ENCODE data around the gene ZDHHC15.
A peak's percentile ranks its signal among the peaks of the same experiment; 100 is the strongest.
"Not testable (repeated sequence)": the region's sequence is repeated elsewhere in the genome, so short reads cannot be mapped to it uniquely, and the experiment has no call there.

Gene ZDHHC15

DNA sequence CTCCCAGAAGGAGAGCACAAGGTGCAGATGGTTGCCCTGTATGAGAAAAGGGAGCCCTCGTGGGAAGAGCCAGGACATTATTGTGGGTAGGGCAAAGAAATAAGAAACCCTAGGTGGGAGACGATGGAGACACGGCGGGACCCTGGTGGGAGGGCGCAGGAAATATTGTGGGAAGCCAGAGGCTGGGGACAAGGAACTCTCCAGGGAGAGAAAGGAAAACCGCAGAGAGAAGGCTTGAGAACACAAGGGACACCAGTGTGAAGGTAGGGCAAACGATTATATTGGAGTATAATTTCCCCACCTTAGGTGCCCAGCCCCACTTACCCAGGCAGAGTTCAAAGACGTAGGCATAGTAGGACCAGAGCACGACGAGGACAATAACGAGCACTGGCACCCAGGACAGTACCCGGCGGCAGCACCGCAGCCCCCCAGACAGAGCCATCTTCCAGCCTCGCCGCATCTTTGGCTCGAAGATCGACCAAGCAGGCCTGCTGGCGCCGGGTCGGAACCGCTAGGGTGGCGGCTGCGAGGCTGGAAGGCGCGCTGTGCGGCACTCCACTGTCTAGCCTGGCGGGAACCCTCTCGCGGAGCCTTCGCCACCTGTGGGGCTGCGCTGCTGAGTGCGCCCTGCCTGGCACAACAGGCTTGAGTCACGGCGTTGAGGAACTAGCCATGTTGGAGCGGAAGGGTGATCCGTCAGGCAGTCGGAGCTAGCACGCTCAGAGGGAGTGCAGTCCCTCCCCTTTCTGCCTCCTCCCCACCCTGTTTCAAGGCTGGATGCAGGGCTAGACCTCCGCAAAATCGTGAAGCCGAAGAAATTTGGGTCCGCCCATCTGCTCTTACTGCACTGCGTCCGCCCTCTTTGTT is at the start of gene ZDHHC15:
Gene ZDHHC15, minus strand, starts transcription at position 473 of the 867 bp plus-strand sequence. Its CDS starts 13 bp downstream, at position 460.
- ATAC-seq (replicated peaks) = peak; percentile 89 to 90
- Mint-ChIP-seq H3K27ac (no peak within 1 kb of the TSS), H3K4me1 (peaks cover 6 to 7% of the 10 kb centered on the region in 2 donors), H3K9me3 (peaks cover 0 to 3% of the 10 kb centered on the region in 2 donors), H3K36me3 (no peaks in the 10 kb centered on the region), H3K4me3 (peak within 1 kb of the TSS; percentile 67 to 75), H3K27me3 (peaks cover 17 to 25% of the 10 kb centered on the region in 2 donors)
- peak; percentile 8 for DNase-seq

- H3K4me3 Mint-ChIP-seq; H3K9me3 Mint-ChIP-seq; H3K36me3 Mint-ChIP-seq; H3K27ac Mint-ChIP-seq; ATAC-seq (replicated peaks); H3K4me1 Mint-ChIP-seq; H3K27me3 Mint-ChIP-seq; DNase-seq: not testable (repeated sequence)
Observed at GRCh38 chrX:75560544-75560943, 37.7 kb upstream of the ZDHHC15 start.

DNA sequence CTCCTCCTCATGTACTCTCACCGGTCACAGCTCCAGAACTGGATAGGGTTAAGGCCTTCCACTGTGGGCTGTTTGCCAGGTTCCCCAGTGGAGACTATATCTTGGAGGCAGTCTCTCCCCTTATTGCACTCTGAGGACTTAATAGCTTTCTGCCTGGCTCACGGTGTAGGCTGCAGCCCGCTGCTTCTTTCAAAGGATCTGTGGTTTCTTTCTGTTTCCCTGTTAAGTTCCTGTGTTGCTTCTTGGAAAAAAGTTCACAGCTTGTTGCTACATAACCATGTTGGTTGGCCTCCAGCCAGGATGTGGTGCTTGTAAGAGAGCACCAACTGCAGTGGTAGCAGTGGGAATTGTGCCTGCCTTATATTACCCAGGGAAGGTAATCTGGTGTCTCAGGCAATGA is 24.9 kb upstream of the ZDHHC15 start:
- Mint-ChIP-seq H3K4me3 (no peak overlapping the region), H3K36me3 (no peaks in the 10 kb centered on the region), H3K27ac (no peak overlapping the region), H3K4me1 (no peaks in the 10 kb centered on the region), H3K27me3 (no peaks in the 10 kb centered on the region), H3K9me3 (peaks cover 0 to 5% of the 10 kb centered on the region in 2 donors)
- DNase-seq = no peak
- no peak for ATAC-seq (replicated peaks)

GRCh38 chrX:75546724-75547511 is 24.1 kb upstream of the ZDHHC15 start:
- H3K27me3 Mint-ChIP-seq = no peaks in the 10 kb centered on the region
- DNase-seq (no peak), ATAC-seq (replicated peaks) (no peak)
- H3K4me1 Mint-ChIP-seq = no peaks in the 10 kb centered on the region
- H3K27ac Mint-ChIP-seq = no peak overlapping the region
- H3K9me3 Mint-ChIP-seq = peaks cover 0 to 5% of the 10 kb centered on the region in 2 donors
- H3K36me3 Mint-ChIP-seq = no peaks in the 10 kb centered on the region
- no peak overlapping the region for H3K4me3 Mint-ChIP-seq

- H3K4me3 Mint-ChIP-seq = no peak overlapping the region
- no peaks in the 10 kb centered on the region for H3K27me3 Mint-ChIP-seq
- ATAC-seq (replicated peaks) (no peak), DNase-seq (no peak)
- H3K36me3 Mint-ChIP-seq = no peaks in the 10 kb centered on the region
- H3K9me3 Mint-ChIP-seq = no peaks in the 10 kb centered on the region
- H3K4me1 Mint-ChIP-seq = no peaks in the 10 kb centered on the region
- no peak overlapping the region for H3K27ac Mint-ChIP-seq
Observed at GRCh38 chrX:75544786-75545185, 21.9 kb upstream of the ZDHHC15 start.

- no peak overlapping the region for H3K4me3 Mint-ChIP-seq
- DNase-seq (no peak), ATAC-seq (replicated peaks) (no peak)
- no peaks in the 10 kb centered on the region for H3K27me3 Mint-ChIP-seq
- H3K36me3 Mint-ChIP-seq = no peaks in the 10 kb centered on the region
- no peaks in the 10 kb centered on the region for H3K4me1 Mint-ChIP-seq
- H3K27ac Mint-ChIP-seq = no peak overlapping the region
- H3K9me3 Mint-ChIP-seq = peaks cover 3 to 13% of the 10 kb centered on the region in 2 donors
Observed at GRCh38 chrX:75483933-75484332, 38.9 kb downstream of the ZDHHC15 start.

DNA sequence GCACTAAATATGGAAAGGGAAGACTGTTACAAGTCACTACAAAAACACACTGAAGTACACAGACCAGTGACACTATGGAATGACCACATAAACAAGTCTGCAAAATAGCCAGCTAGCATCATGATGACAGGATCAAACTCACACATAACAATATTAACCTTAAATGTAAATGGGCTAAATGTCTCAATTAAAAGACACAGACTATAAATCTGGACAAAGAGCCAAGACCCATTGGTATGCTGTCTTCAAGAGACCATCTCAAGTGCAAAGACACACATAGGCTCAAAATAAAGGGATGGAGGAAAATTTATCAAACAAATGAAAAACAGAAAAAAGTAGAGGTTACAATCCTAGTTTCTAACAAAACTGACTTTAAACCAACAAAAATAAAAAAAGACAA is 61.1 kb downstream of the ZDHHC15 start:
- not testable (repeated sequence) for H3K27me3 Mint-ChIP-seq; H3K4me3 Mint-ChIP-seq; H3K4me1 Mint-ChIP-seq; ATAC-seq (replicated peaks); H3K36me3 Mint-ChIP-seq; DNase-seq; H3K27ac Mint-ChIP-seq
- peaks cover 16 to 30% of the 10 kb centered on the region in 2 donors for H3K9me3 Mint-ChIP-seq

DNA sequence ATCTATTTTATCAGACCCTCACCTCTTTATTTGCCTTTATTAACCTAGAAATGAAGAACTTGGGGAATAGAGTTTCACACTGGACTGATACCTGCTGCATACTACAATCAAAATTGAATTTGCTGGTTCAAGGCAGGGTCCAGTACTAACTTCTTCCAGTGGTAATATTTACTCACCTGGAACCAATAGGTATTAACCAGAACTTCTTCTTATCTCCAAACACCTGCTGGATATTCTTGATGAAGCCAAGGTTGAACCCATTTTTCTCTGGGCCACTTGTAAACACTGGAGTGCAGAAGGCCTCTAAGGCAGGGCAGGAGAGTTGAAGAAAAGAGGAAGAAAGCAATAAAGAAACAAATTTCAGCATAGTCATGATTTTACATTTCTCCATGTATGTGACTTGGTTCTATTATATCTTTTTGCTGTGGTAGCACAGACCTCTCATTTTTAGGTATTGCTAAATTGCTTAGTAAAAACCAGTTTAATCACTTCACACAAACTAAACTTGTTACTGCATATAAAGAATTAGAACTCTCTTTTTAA is 101.1 kb downstream of the ZDHHC15 start:
- no peak overlapping the region for H3K27ac Mint-ChIP-seq
- H3K4me1 Mint-ChIP-seq = no peaks in the 10 kb centered on the region
- ATAC-seq (replicated peaks) (no peak), DNase-seq (no peak)
- H3K4me3 Mint-ChIP-seq = no peak overlapping the region
- H3K36me3 Mint-ChIP-seq = no peaks in the 10 kb centered on the region
- peaks cover 0 to 4% of the 10 kb centered on the region in 2 donors for H3K27me3 Mint-ChIP-seq
- H3K9me3 Mint-ChIP-seq = peaks cover 2 to 3% of the 10 kb centered on the region in 2 donors

GRCh38 chrX:75407153-75407552 is 115.7 kb downstream of the ZDHHC15 start:
- not testable (repeated sequence) for H3K27ac Mint-ChIP-seq; ATAC-seq (replicated peaks); DNase-seq; H3K4me1 Mint-ChIP-seq; H3K27me3 Mint-ChIP-seq; H3K36me3 Mint-ChIP-seq; H3K4me3 Mint-ChIP-seq
- H3K9me3 Mint-ChIP-seq = peaks cover 9 to 22% of the 10 kb centered on the region in 2 donors

DNA sequence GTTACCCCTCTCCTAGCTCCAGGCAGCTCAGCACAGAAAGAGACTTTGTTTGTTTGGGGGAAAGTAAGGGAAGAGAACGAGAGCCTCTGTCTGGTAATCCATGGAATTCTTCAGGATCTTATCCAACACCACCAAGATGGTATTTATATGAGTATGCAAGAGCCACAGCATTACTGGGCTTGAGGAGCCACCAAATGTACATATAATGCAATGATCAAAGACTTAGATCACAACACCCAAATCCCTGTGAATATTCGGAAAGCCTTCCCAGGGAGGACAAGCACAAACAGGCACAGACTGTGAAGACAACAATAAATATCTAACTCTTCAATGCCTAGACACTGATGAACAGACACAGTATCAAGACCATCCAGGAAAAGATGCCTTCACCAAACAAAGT is 132.4 kb downstream of the ZDHHC15 start:
- DNase-seq (no peak), ATAC-seq (replicated peaks) (no peak)
- H3K4me1 Mint-ChIP-seq = no peaks in the 10 kb centered on the region
- H3K36me3 Mint-ChIP-seq = peaks cover 2 to 4% of the 10 kb centered on the region in 2 donors
- peaks cover 12 to 29% of the 10 kb centered on the region in 2 donors for H3K9me3 Mint-ChIP-seq
- no peak overlapping the region for H3K27ac Mint-ChIP-seq
- no peak overlapping the region for H3K4me3 Mint-ChIP-seq
- H3K27me3 Mint-ChIP-seq = no peaks in the 10 kb centered on the region

DNA sequence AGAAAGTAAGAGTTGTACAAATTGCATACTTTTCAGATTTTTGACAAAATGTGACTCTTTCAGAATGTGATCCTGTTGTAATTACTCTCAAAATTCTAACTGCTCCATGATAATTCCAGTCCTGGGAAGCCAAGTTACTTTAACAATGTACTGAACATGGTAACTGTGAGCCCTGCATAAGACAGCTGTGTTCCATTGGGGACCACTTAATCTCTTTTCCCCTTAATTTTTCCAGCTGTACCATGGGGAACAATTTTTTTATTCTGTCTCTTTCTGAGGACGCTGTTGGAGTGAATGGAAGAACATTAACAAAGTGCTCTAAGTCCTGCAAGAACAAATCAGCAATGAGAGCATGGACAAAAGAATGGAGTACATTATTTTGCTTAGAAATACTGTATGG is 153.1 kb downstream of the ZDHHC15 start:
- H3K4me1 Mint-ChIP-seq = no peaks in the 10 kb centered on the region
- no peaks in the 10 kb centered on the region for H3K9me3 Mint-ChIP-seq
- DNase-seq (no peak), ATAC-seq (replicated peaks) (no peak)
- no peak overlapping the region for H3K4me3 Mint-ChIP-seq
- no peaks in the 10 kb centered on the region for H3K36me3 Mint-ChIP-seq
- H3K27me3 Mint-ChIP-seq = no peaks in the 10 kb centered on the region
- no peak overlapping the region for H3K27ac Mint-ChIP-seq

- Mint-ChIP-seq H3K36me3 (peaks cover 2 to 10% of the 10 kb centered on the region in 2 donors), H3K4me3 (no peak overlapping the region), H3K9me3 (peaks cover 4 to 9% of the 10 kb centered on the region in 2 donors), H3K27me3 (no peaks in the 10 kb centered on the region), H3K27ac (no peak overlapping the region), H3K4me1 (no peaks in the 10 kb centered on the region)
- ATAC-seq (replicated peaks) (no peak), DNase-seq (no peak)
Observed at GRCh38 chrX:75366861-75367260, 156.0 kb downstream of the ZDHHC15 start.

DNA sequence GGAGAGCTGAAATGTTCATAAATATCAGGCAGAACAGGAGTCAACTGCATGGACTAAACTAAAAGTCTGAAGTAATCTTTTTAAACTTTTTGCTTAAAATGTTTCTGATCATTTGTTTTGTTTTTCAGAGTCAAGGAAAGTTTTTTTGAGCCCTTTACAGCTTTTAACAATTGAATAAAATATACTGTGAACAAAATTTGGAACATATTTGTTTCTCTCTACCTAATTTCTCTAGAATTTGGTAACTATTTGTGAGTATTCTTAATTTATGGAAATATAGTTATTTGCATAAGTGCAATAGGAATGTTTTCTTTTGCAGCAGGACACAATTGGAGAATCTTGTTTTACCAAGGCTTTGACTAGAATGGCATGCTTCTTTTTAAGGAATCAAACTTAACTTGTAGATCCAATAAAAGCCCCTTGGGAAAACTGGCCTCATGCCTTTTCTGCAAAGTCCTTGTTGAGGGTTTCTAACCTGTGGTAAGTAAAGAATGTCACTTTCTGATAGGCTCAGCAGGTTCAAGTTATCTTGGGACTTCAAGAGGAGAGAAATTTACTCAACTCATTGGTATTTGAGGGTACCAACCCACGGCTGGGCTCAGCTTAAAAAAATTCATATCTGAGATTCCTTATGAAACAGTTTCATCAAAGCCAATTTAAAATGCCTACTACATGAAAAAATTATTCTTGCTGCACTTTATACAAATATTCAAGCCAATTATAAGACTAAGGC is 157.4 kb downstream of the ZDHHC15 start:
- no peak overlapping the region for H3K27ac Mint-ChIP-seq
- H3K27me3 Mint-ChIP-seq = no peaks in the 10 kb centered on the region
- H3K9me3 Mint-ChIP-seq = peaks cover 4 to 9% of the 10 kb centered on the region in 2 donors
- no peak overlapping the region for H3K4me3 Mint-ChIP-seq
- no peaks in the 10 kb centered on the region for H3K4me1 Mint-ChIP-seq
- ATAC-seq (replicated peaks) (no peak), DNase-seq (no peak)
- peaks cover 2 to 13% of the 10 kb centered on the region in 2 donors for H3K36me3 Mint-ChIP-seq

DNA sequence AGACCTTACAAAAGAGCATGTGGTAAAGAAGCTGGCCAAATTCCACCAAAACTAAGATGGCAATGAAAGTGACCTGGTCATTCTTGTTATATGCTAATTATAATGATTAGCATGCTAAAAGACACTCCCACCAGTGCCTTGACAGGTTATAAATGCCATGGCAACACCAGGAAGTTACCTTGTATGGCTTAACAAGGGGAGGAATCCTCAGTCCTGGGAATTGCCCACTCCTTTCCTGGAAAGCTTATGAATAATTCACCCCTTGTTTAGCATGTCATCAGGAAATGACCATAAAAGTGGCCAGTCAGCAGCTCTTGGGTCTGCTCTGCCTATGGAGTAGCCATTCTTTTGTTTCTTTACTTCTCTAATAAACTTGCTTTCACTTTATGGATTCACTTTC is 161.0 kb downstream of the ZDHHC15 start:
- H3K9me3 Mint-ChIP-seq = peaks cover 4 to 9% of the 10 kb centered on the region in 2 donors
- no peak overlapping the region for H3K27ac Mint-ChIP-seq
- DNase-seq (no peak), ATAC-seq (replicated peaks) (no peak)
- no peaks in the 10 kb centered on the region for H3K27me3 Mint-ChIP-seq
- peaks cover 5 to 13% of the 10 kb centered on the region in 2 donors for H3K36me3 Mint-ChIP-seq
- H3K4me3 Mint-ChIP-seq = no peak overlapping the region
- no peaks in the 10 kb centered on the region for H3K4me1 Mint-ChIP-seq
